H54 (cell line): ENCODE results near the gene MRPL54.

Source experiments
- DNase-seq: peaks from one replicate; pipeline ENCODE4 v3.0.0; 2011; ENCODE audit warnings: low spot score, mixed read lengths; ENCODE audit not compliant: insufficient read length
- FAIRE-seq: peaks from 3 replicates; lab custom pipeline; 2011; peaks lifted over from hg19 to GRCh38; lab: Jason Lieb, UNC
- POLR2A ChIP-seq: IDR thresholded peaks from 2 replicates; pipeline ENCODE4 v1.6.1; 2011; ENCODE audit warnings: low read depth, mild to moderate bottlenecking, low read length

The MRPL54 gene

DNA sequence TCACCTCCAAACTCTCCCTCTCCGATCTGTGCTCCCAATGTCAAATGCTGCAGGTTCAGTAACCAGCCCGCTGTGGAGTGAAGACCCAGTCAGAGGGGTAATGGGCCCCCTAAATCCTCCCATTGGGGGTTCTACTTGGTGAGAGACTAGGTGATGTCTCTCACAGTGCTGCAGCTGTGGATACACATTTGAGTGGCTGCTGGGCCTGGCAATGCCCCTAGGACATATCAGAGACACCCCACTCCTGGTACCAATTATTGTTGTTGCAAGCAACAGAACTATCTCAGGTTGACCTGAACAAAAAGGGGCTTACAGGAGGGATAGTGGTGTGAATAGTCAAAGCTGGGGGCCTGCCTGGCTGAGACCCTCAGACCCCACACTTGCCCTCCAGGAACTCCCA, 19.1 kb downstream of the MRPL54 start:
- no peak for FAIRE-seq
- TF ChIP-seq POLR2A, result no peak

DNA sequence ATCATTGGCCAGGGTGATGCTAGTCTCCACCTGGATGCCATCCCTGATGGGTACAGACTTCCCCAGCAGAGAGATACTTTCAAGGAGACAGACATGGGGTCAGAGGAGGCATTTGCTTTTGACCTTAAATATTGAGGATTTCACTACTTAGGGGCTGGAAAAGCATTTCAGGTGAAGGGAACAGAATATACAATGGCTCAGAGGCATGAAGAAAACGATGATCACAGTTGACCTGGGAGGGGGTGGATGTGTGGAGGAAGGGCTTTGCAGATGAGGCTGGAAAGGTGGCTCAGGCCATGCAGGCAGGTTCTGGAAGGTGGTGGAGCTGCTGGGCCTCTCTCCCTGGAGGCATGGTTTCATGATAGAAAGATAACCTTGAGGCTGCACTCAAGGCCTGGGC, 19.8 kb downstream of the MRPL54 start:
- no peak for TF ChIP-seq POLR2A
- DNase-seq (no peak), FAIRE-seq (no peak)

More for the DNA sequence above, 19.1 kb downstream of the MRPL54 start:
- no peak for DNase-seq

DNA sequence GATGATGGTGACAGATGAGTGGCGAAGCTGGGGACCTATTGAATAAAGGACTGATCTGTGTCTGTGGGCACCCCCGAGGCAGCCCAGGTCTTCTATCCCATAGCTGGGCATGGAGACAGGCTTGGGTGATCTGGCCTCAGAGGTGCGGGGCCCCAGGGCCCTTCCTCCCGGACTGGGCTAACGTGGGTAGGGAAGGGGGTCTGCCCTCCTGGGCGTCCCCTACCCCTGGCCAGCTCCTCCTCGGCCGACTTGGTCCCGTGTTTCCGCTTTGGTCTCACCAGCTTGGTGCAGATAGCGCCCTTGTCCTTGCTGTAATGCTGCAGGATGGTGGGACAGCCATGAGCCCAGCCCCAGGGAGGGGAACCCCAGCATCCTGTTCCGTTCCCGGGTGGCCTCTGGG, 20.4 kb downstream of the MRPL54 start:
- DNase-seq (no peak), FAIRE-seq (no peak)
- TF ChIP-seq POLR2A, result no peak

DNA sequence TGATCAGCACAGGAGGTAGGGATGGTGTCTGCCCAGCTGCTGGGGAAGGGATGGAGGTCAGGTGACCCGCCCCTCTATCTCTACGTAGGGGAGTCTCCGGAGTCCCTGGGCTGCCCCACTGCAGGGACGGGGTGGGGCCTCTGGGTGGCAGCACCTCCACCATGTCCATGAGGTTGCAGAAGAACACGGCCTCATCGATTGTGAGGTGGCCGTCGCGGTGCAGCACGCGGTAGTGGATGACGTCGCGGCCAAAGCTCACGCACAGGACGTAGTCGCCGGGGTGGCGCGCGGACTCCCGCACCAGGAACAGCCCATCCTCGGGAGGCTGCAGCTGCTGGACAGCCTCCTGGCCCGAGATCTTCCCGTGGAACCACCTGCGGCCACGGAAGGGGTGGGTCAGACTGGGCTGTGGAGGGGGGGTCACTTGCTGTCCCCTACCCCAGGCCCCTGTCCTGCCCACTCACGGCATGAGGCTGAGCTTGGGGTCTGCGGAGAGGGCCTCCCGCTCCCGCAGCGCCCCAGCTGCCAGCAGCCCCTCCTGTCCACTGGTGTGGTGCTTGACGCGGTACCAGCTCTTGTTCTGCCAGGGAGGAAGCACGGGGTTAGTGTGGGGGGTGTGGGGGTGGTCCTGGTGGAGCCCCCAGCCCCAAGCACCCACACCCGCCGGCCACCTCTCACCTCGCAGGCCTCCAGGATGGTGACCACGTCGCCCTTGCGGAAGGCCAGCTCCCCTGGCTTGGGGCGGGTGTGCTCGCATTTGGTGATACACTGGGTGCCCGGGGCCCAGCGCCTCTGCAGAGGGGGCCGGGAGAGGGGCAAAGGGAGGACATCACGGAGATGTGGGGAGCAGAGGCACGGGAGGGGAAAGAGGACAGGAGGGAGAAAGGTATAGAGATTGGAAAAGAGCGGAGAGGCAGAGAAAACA, 21.4 kb downstream of the MRPL54 start:
- no peak for TF ChIP-seq POLR2A
- DNase-seq (no peak), FAIRE-seq (no peak)

DNA sequence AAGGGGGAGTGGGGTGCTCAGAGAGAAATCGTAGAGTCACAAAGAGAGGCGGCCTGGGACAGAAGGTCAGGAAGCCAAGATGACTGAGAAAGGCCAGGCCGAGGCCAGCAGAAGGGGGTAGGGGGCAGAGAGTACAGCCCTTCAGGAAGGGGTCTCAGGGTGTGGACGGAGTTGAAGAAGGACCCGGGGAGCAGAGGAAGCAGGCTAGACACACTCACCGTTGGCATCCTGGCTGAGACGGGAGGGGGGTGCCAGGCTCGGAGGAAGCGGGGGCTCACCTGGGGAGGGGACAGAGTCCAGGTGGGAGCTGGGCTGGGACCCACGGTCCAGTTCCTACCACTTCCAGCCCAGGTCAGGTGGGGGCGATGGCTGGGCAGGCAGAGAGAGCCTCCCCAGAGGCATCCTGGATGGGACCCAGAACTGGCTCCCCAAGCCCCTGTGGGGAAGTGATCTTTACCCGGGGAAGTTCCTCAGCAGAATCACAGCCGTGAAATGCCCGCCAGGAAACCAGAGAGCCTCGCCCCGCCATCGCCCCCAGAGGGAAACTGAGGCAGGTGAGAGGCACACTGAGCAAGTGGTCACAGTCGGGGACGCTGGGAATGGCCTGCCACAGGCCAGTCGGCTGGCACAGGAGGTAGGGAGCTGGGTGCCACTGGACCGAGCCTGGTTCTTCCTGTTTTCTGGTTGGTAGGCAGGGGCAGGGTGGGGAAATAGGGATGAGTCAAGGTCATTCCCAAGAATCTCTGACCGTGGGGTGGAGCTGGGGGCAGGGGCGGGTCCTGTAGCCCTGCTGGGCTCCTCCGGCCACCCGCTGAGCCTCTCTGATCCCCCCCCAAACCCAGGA, 22.3 kb downstream of the MRPL54 start:
- FAIRE-seq (no peak), DNase-seq (peak; percentile 96)
- TF ChIP-seq POLR2A, result no peak

DNA sequence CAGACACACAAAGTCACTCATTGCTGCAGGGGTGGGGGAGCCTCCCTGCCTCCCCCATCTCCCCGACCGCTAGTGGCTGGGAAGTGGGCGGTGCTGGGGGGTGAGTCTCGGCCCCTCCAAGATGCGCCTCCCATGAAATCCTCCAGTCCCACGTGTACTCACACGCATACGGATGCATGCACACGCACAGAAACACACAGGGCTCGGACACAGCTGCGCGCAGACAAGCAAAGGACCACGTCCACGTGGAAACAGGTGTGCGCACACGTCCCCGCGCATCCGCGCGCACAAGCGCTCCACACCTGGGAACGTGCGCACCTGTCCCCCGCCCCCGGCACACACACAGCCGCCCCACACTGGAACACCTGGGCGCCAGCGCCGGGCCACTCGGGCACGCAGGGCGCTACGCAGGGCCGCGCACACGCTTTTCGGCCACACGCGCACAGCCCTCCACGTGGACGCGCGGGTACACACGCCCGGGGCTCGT, 23.0 kb downstream of the MRPL54 start:
- DNase-seq, result no peak
- FAIRE-seq, result no peak

DNA sequence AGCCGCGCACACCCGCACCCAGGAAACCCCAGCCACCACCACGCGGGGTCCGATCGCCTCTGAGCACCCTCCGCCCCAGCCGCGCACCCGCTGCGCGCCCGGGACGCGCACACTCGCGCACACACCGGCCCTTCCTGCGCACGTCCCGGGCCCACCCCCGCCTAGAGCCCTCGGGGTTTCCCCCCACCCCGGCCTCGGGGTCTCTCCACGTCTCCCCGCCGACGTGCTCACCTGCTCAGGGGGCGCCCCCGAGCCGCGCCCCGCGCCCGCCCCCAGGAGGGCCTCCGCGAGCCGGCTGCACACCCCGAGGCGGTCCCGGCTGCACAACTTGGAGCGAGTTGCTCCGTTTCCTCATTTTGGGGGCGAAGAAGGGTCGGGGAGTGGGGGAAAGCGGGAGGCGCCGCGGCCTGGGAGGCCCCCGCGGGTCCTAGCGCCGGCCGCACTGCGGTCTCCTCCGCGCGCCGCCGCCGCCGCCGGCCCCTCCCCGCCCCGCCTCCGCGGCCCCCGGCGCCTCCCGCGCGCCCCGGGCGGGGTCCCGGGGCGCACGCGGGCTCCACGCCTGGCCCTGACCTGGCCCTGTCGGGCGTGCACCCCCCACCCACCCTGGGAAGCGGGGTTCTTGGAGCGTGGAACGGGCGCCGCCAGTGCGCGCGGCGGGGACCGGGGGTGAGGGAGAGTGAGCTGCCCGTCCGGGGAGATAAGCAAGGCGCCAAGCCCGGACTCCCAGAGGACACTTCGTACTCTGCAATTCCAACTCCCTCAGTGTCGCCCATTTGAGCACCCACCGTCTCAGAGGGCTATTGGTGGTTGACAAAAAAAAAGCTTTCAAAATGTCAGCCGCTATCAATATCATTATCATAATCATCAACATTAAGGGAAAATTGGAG, 23.7 kb downstream of the MRPL54 start, which contains the start of gene MATK:
TSS of gene MATK (minus strand) at position 444 of the 887 bp plus-strand sequence. CDS start 1,246 bp downstream, outside the sequence.
- TF ChIP-seq POLR2A, result no peak
- FAIRE-seq (no peak), DNase-seq (no peak)

More for the DNA sequence above, 23.0 kb downstream of the MRPL54 start:
- TF ChIP-seq POLR2A, result no peak

DNA sequence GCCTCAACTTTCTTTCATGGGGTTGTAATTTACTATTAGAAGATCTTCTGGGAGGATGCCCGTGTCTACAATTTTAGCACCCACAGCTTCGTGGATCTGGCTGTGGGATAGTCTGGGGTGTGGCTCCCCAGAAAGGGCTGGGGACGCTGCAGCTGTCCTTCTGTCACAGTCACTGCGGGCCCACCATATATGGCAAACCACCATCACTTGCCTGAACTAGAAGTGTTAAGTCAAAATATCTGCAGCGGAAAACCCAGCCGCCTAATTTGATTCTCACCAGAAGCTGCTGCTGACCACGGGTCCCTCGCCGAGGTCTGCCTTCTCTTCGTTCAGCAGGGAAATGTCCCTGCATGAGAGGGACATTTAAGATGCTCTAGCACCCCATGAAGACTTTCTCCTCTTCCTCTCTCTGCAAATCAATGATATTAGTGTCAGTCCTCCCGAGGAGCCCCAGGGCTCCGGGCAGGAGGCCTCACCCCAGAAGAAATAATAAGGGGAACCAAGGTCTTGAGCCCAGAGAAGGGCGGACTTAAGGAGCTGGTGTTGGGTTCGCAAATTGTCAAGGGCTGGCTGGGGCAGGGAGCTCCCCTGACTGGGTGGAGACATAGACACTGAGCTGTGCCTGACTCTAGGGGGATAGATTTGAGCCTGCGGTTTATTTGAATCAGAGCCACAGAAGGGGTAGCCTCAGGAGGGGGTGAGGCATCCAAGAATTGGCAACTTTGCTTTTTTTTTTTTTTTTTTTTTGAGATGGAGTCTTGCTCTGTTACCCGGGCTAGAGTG, 26.7 kb downstream of the MRPL54 start:
- DNase-seq, result no peak
- FAIRE-seq, result no peak
- no peak for TF ChIP-seq POLR2A

DNA sequence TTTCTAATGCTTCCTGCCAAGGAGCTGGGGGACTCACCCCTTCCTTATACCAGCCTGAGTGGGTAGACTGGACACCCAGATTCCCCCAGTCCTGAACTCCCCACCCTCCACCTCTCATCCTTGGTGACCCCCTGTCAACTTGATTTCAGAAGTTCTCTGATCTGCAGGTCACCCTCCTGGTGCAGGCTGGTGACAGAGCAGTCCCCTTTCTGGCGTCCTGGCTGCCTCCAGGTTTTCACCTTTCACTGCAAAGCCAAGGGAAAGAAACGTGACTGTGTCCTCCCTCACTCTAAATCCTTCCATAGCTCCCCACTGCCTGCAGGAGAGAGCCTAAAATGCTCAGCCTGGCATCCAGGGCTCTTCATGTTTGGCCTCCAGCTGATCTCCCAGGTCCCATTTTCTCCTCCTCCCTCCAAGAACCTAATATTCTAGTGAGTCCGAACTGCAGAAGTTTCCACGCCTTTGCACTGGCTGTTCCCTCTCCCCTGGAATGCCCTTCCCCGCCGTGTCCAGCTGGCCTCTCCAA, 27.8 kb downstream of the MRPL54 start:
- FAIRE-seq (no peak), DNase-seq (no peak)
- no peak for TF ChIP-seq POLR2A

DNA sequence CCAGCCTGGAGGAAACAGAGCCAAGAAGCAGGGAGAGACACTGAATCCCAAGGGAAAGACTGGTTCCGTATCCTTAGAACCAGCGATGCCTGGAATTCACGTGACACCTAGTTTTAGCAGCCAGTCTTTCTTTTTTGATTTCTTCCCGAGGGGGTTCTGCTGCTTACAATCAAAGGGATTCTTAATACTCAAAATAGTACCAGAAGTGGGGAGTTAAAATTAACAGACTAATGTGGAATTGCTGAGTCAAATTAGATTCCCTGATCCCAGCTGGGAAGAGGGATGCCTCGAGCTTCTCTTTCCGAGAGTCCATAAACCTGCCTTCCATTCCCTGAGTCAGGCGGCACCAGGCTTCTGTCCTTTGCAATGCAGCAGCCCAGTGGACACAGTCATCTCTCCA, 28.5 kb downstream of the MRPL54 start:
- DNase-seq (no peak), FAIRE-seq (no peak)
- TF ChIP-seq POLR2A, result no peak

DNA sequence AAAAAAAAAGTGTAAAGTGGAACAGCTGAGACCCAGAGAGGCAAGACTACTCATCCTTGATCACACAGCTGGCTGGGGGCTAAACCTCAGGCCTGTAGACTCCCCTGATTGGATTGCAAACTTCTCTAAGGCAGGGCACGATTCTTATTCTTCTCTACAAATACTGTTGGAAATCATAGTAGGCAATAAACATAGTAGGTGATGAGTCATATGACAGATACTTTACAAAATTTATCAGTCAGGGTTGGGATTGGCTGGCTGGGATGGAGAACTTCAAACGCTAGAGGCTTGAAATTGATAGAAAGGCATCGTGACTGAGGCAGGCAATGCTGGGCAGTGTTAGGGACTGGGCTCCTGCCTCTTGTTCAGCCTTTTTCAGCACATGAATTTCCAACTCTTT, 29.6 kb downstream of the MRPL54 start:
- no peak for TF ChIP-seq POLR2A
- no peak for FAIRE-seq

DNA sequence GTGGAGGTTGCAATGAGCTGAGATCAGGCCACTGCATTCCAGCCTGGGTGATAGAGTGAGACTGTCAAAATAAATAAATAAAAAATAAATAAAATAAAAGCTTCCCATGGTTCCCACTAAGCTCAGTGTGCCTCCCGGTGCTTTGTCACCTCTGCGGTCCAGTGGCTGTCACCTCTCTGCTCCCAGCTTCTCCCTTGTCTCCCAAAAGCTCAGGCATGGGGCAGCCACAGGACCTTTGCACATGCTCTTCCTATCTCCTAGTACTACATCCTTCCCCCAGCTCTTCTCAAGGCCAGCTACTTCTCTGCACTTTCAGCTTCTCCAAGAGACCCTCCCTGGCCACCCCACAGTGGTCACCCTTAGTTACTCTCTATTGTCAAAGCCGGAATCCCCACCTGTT, 31.3 kb downstream of the MRPL54 start:
- FAIRE-seq (no peak), DNase-seq (no peak)
- no peak for TF ChIP-seq POLR2A

More for the DNA sequence above, 29.6 kb downstream of the MRPL54 start:
- DNase-seq, result no peak
